ENCODE measurements around the gene ITGB4. TPM values are rescaled to one million over a fixed set of nuclear protein-coding genes. Genes with fewer than 3 reads are reported as not detected.

Gene ITGB4
- total RNA-seq, 1 experiment from 2014 or later = 0.28 TPM

DNA sequence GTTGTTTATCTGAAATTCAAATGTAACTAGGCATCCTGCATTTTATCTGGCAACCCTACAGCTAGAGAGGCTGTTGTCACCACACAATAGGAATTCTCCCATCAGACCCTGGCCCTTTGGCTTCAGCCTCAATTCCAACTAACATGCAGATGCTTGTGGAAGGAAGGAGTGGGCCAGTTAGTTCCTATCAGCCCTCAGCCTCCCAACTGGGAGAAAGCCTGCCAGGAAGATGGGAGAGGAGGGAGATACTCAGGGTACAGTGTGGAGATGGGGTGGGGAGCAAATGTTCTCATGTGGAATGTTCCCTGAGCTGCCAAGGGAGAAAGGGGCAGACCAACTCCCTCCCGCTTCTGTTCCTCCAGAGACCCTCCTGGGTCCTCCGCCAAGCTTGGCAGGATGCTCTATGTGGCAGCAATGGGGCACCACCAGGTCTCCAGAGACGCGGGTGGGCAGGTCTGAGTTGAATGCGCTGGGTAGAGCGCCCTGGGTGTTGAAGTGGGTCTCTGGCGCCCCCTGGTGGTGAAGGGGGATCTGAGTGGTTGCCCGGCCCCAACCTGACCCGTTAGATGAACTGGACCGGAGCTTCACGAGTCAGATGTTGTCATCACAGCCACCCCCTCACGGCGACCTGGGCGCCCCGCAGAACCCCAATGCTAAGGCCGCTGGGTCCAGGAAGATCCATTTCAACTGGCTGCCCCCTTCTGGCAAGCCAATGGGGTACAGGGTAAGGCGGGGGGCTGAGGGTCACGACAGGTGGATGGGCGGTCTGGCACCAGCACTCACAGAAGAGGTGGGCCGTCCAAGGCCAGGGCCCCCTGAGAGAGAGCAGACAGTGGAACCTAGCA lies 28.5 kb downstream of the ITGB4 start:
- no peaks in the 10 kb centered on the region for H3K36me3 ChIP-seq (replicated peaks; ENCODE audit: control insufficient read depth, insufficient read depth, low read length)
- DNase-seq = peak; percentile 95
- H3K4me3 ChIP-seq (ENCODE audit: insufficient read depth, low read depth, low read length) = no peak overlapping the region
- peaks cover 2% of the 10 kb centered on the region; the same call in 1 of the 2 replicates for H3K27me3 ChIP-seq (ENCODE audit: control insufficient read depth, insufficient read depth, low read length)

DNA sequence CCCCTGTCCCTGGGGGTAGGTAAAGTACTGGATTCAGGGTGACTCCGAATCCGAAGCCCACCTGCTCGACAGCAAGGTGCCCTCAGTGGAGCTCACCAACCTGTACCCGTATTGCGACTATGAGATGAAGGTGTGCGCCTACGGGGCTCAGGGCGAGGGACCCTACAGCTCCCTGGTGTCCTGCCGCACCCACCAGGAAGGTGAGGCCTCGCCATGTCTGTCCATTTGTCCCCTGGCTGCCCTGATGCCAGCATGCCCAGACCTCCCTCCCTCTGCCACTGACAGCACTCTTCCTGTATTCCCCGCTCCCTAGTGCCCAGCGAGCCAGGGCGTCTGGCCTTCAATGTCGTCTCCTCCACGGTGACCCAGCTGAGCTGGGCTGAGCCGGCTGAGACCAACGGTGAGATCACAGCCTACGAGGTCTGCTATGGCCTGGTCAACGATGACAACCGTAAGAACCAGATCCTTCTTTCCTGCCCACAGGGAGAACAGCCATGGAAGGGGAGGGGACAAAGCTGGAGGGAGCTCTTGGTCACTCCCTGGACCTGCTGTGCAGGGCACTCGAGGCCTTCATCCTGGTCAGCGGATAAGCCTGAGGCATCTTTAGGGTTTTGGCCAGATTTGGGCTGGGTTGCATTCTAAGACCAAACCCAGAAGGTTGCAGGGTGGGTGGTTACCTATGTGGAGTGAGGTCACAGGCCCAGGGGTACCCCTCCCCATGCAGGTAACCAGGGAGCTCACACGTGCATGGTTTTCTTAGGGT lies 29.6 kb downstream of the ITGB4 start:
- no peak for DNase-seq
- Histone ChIP-seq H3K36me3 (replicated peaks; ENCODE audit: control insufficient read depth, insufficient read depth, low read length) (no peaks in the 10 kb centered on the region), H3K27me3 (ENCODE audit: control insufficient read depth, insufficient read depth, low read length) (peaks cover 2% of the 10 kb centered on the region; the same call in 1 of the 2 replicates), H3K4me3 (ENCODE audit: insufficient read depth, low read depth, low read length) (no peak overlapping the region)

DNA sequence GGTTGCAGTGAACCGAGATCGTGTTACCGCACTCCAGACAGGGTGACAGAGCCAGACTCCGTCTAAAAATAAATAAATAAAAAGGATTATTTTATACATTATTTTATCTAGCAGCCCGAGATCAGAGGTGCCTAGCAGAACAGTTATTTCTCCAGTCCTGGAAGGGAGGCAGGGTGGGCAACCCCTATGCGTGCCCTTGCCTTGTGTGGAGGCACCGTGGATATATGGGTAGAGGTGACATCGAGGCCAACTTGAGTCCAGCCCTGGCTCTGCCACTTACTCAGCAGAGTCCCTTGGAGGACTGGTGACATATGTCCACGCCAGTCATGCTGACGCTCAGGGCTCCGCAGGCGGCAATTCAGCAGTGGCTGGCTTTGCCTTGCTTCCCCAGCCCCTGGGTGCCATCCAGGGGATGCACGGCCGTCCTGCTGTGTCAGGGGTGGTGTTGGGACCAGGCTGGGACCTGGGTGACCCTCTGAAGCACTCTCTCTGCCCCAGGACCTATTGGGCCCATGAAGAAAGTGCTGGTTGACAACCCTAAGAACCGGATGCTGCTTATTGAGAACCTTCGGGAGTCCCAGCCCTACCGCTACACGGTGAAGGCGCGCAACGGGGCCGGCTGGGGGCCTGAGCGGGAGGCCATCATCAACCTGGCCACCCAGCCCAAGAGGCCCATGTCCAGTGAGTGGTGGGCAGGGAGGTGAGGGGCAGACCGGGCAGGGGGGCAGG lies 30.6 kb downstream of the ITGB4 start:
- Histone ChIP-seq H3K27me3 (ENCODE audit: control insufficient read depth, insufficient read depth, low read length) (peaks cover 2% of the 10 kb centered on the region; the same call in 1 of the 2 replicates), H3K36me3 (replicated peaks; ENCODE audit: control insufficient read depth, insufficient read depth, low read length) (no peaks in the 10 kb centered on the region), H3K4me3 (ENCODE audit: insufficient read depth, low read depth, low read length) (no peak overlapping the region)
- no peak for DNase-seq

DNA sequence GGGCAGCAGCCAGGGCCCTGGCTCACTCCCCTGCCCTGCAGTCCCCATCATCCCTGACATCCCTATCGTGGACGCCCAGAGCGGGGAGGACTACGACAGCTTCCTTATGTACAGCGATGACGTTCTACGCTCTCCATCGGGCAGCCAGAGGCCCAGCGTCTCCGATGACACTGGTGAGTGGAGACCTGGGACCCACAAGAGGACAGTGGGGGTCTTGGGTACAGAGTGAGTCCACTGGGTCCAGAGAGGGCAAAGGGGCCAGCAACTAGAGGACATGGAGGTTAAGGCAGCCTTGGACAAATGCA lies 31.1 kb downstream of the ITGB4 start:
- Histone ChIP-seq H3K4me3 (ENCODE audit: insufficient read depth, low read depth, low read length) (no peak overlapping the region), H3K27me3 (ENCODE audit: control insufficient read depth, insufficient read depth, low read length) (peaks cover 2% of the 10 kb centered on the region; the same call in 1 of the 2 replicates), H3K36me3 (replicated peaks; ENCODE audit: control insufficient read depth, insufficient read depth, low read length) (no peaks in the 10 kb centered on the region)
- no peak for DNase-seq

DNA sequence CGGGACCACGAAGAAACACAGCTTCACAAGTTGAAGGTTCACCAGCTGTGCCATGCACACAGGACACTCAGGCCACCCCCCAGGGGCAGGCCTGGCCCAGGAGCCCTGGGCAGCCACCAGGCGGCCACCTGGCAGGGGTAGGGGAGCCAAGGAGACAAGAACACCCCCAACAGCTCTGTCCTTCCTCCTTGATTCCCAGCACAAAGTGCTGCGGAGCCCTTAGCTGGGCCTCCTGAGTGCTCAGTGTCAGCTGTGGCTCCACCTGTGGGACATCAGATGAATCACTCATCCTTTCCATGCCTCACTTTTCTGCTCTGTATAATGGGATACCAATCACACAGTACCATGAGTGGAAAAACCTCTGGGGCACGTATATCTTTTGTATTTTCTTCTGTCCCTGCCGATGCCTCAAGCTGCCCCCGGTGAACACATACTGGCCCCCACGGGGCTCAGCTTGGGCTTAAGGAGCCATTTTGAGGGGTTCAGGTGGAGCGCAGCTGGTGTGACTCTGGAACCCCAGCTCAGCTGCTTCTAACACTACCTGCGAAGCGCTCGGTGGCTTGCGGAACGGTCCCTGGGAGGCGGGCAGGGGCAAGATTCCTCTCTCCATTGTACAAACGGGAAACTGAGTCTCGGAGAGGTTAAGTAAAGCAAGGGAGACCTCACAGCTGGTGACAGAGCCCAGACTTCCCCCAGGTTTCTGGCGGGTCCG lies 31.7 kb downstream of the ITGB4 start:
- Histone ChIP-seq H3K36me3 (replicated peaks; ENCODE audit: control insufficient read depth, insufficient read depth, low read length) (no peaks in the 10 kb centered on the region), H3K27me3 (ENCODE audit: control insufficient read depth, insufficient read depth, low read length) (peaks cover 2% of the 10 kb centered on the region; the same call in 1 of the 2 replicates), H3K4me3 (ENCODE audit: insufficient read depth, low read depth, low read length) (peak overlapping the region; percentile 50)
- DNase-seq = peak; percentile 76

DNA sequence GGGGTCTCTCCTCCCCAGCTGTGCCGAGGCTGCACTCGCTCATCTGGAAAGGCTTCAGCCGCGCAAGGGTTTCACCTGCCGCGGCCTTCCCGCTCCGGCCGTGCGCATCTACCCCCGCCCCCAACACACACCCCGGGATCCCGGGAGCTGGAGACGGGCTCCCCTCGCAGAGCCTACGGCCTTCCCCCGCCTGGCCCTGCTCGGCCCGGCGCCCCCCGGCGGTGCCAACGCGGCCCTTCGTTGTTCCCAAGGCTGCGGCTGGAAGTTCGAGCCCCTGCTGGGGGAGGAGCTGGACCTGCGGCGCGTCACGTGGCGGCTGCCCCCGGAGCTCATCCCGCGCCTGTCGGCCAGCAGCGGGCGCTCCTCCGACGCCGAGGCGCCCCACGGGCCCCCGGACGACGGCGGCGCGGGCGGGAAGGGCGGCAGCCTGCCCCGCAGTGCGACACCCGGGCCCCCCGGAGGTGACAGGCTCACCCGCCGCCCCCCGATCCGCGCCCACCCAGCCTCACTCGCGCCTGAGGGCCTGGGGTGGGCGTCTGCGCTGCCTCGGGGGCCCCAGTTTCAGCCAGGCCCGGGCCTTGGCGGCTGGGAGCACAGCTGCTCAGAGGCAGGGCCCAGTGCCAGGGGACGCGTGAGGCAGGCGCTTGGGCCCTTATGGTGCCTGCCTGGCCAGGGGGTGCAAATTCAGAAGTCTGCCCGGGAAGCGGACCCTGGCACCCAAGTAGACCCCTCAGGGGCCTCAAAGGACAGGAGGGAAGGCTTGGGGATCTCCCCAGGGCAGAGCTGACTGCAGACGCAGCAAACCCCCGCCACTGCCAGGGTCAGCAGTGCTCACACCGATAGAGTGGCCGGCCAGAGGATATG lies 32.5 kb downstream of the ITGB4 start:
- Histone ChIP-seq H3K4me3 (ENCODE audit: insufficient read depth, low read depth, low read length) (peak overlapping the region; percentile 50), H3K36me3 (replicated peaks; ENCODE audit: control insufficient read depth, insufficient read depth, low read length) (no peaks in the 10 kb centered on the region), H3K27me3 (ENCODE audit: control insufficient read depth, insufficient read depth, low read length) (peaks cover 2% of the 10 kb centered on the region; the same call in 1 of the 2 replicates)
- DNase-seq = peak; percentile 97

DNA sequence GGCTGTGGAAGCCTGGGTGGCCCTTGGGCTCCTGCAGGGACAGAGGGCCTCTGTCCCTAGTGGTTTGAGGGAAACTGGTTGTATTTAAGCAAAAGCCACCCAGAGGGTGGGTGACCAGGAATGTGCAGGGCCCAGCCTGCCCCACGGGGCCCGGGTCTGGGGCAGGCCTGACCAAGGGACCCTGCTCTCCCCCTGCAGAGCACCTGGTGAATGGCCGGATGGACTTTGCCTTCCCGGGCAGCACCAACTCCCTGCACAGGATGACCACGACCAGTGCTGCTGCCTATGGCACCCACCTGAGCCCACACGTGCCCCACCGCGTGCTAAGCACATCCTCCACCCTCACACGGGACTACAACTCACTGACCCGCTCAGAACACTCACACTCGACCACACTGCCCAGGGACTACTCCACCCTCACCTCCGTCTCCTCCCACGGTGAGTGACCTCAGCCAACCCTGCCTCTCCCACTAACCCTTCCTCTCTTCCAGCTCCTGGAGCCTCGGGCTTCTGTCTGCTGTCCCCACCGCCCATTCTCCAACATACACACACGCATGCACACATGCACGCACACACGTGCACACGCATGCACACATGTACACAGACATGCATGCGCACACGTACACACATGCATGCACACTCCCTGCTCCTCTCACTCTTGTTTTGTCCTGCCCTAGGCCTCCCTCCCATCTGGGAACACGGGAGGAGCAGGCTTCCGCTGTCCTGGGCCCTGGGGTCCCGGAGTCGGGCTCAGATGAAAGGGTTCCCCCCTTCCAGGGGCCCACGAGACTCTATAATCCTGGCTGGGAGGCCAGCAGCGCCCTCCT lies 33.3 kb downstream of the ITGB4 start:
- no peak overlapping the region for H3K4me3 ChIP-seq (ENCODE audit: insufficient read depth, low read depth, low read length)
- DNase-seq = peak; percentile 75
- no peaks in the 10 kb centered on the region for H3K36me3 ChIP-seq (replicated peaks; ENCODE audit: control insufficient read depth, insufficient read depth, low read length)
- H3K27me3 ChIP-seq (ENCODE audit: control insufficient read depth, insufficient read depth, low read length) = peaks cover 2% of the 10 kb centered on the region; the same call in 1 of the 2 replicates

DNA sequence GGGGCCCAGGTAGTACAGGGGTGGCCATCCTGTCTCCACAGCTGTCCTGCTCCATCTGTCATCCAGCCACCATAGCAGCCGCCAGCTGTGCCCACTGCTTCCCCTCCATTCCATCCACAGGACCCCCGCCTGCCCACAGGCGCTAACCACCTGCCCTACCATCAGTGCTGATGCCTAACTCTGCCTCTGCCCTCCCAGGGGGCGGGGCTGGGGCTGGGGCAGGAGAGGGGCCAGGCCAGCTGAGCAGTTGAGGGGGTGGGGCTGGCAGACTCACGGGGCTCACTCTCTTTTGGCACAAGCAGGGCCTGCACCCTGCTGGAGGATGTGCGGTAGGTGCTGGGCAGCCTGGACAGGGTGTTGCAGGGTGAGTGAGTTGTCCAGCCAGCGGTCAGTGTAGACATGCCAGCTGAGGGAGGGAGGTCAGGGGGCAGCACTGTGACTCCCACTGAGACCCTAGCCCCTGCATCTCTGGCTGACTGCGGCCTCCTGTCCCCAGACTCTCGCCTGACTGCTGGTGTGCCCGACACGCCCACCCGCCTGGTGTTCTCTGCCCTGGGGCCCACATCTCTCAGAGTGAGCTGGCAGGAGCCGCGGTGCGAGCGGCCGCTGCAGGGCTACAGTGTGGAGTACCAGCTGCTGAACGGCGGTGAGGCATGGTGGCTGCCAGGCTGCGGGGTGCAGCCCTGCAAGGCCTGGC lies 34.1 kb downstream of the ITGB4 start:
- no peaks in the 10 kb centered on the region for H3K36me3 ChIP-seq (replicated peaks; ENCODE audit: control insufficient read depth, insufficient read depth, low read length)
- DNase-seq = peak; percentile 70

DNA sequence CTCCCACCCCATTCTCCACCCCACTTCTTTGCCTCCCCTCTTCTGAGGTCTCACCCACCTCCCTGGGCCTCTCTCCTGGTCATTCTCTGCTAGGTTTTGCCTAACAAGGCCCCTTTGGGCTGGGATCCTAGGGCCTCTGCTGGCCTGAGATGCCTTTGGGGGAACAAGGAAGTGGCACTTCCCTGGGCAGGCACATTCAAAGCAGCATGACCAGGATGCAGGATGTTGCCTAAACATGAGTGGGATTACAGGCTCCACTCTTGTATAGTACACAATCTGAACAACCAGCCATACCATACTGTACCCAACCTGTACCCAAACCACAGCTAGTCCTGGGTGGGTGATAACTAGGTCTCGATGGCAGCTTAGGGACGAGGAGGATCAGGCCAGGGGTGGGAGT lies 34.7 kb downstream of the ITGB4 start:
- Histone ChIP-seq H3K36me3 (replicated peaks; ENCODE audit: control insufficient read depth, insufficient read depth, low read length) (no peaks in the 10 kb centered on the region), H3K4me3 (ENCODE audit: insufficient read depth, low read depth, low read length) (no peak overlapping the region), H3K27me3 (ENCODE audit: control insufficient read depth, insufficient read depth, low read length) (peaks cover 2% of the 10 kb centered on the region; the same call in 1 of the 2 replicates)
- DNase-seq = no peak

More for the DNA sequence above, 34.1 kb downstream of the ITGB4 start:
- no peak overlapping the region for H3K4me3 ChIP-seq (ENCODE audit: insufficient read depth, low read depth, low read length)
- peaks cover 2% of the 10 kb centered on the region; the same call in 1 of the 2 replicates for H3K27me3 ChIP-seq (ENCODE audit: control insufficient read depth, insufficient read depth, low read length)

DNA sequence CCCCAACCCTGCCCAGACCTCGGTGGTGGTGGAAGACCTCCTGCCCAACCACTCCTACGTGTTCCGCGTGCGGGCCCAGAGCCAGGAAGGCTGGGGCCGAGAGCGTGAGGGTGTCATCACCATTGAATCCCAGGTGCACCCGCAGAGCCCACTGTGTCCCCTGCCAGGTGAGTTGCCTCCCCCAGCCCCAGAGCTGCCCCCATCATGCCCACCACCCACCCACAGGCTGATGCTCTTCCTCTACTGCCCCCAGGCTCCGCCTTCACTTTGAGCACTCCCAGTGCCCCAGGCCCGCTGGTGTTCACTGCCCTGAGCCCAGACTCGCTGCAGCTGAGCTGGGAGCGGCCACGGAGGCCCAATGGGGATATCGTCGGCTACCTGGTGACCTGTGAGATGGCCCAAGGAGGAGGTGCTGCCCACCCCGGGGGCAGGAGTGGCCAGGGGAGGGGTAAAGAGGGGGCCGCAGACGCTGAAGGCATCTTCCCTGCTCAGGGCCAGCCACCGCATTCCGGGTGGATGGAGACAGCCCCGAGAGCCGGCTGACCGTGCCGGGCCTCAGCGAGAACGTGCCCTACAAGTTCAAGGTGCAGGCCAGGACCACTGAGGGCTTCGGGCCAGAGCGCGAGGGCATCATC lies 35.3 kb downstream of the ITGB4 start:
- peaks cover 2% of the 10 kb centered on the region; the same call in 1 of the 2 replicates for H3K27me3 ChIP-seq (ENCODE audit: control insufficient read depth, insufficient read depth, low read length)
- peak; percentile 47 for DNase-seq

DNA sequence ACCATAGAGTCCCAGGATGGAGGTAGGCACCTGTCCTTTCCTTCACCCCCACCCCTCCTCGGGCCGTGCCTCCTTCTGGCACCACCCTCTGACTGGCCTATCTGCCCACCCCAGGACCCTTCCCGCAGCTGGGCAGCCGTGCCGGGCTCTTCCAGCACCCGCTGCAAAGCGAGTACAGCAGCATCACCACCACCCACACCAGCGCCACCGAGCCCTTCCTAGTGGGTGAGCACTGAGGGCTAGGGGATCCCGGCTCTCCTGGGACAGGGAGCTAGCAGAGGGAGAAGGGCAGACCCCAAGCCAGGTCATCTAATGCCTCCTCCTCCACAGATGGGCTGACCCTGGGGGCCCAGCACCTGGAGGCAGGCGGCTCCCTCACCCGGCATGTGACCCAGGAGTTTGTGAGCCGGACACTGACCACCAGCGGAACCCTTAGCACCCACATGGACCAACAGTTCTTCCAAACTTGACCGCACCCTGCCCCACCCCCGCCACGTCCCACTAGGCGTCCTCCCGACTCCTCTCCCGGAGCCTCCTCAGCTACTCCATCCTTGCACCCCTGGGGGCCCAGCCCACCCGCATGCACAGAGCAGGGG lies 35.9 kb downstream of the ITGB4 start:
- H3K36me3 ChIP-seq (replicated peaks; ENCODE audit: control insufficient read depth, insufficient read depth, low read length) = no peaks in the 10 kb centered on the region
- DNase-seq = peak; percentile 22
- no peak overlapping the region for H3K4me3 ChIP-seq (ENCODE audit: insufficient read depth, low read depth, low read length)
- peaks cover 2% of the 10 kb centered on the region; the same call in 1 of the 2 replicates for H3K27me3 ChIP-seq (ENCODE audit: control insufficient read depth, insufficient read depth, low read length)

More for the DNA sequence above, 35.3 kb downstream of the ITGB4 start:
- Histone ChIP-seq H3K36me3 (replicated peaks; ENCODE audit: control insufficient read depth, insufficient read depth, low read length) (no peaks in the 10 kb centered on the region), H3K4me3 (ENCODE audit: insufficient read depth, low read depth, low read length) (no peak overlapping the region)
